ENCODE results near the gene PDE6G.

DNA sequence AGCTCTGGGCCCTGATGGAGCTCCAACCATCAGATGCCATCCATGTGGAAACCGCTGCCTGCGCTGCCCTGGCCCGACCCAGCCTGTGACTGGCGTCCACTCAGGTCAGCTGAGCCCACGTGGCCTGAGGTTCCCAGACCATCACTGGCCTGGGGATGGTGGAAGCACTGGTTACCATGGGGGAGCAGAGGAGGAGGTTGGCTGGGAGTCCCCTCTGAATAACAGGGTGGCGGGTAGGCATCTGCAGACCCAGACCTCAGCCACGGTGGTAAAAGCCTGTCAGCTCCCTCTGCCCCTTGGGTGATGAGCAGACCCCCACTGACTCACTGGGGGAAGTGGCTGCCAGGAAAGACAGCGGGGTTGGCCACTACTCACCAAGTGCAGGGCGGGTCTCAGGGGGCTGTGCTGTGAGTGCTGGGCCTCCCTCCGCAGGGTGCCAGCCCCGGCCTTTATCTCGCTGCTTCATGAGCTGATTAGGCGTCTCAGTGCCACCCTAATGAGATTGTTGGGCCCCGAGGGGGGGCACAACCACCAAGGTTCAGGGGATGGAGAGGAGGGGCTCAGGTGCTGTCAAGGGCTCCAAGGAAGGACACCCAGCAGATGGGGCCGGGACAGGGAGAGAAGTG, at the start of gene PDE6G:
- TF ChIP-seq, protein P1, sequence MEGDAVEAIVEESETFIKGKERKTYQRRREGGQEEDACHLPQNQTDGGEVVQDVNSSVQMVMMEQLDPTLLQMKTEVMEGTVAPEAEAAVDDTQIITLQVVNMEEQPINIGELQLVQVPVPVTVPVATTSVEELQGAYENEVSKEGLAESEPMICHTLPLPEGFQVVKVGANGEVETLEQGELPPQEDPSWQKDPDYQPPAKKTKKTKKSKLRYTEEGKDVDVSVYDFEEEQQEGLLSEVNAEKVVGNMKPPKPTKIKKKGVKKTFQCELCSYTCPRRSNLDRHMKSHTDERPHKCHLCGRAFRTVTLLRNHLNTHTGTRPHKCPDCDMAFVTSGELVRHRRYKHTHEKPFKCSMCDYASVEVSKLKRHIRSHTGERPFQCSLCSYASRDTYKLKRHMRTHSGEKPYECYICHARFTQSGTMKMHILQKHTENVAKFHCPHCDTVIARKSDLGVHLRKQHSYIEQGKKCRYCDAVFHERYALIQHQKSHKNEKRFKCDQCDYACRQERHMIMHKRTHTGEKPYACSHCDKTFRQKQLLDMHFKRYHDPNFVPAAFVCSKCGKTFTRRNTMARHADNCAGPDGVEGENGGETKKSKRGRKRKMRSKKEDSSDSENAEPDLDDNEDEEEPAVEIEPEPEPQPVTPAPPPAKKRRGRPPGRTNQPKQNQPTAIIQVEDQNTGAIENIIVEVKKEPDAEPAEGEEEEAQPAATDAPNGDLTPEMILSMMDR (IDR thresholded peaks at IDR 0.05) = no peak
- no peak for TF ChIP-seq POLR2A (IDR thresholded peaks at IDR 0.05)

All from body of pancreas (tissue), 4 donors.